Measurements from ENCODE around the gene RFX2. TPM values are rescaled to one million over a fixed set of nuclear protein-coding genes. Genes with fewer than 3 reads are reported as not detected.
A peak's percentile ranks its signal among the peaks of the same experiment; 100 is the strongest.

Gene RFX2
- total and polyA plus RNA-seq, 4 donors = 0.67 to 5.1 (median 2.8) TPM

DNA sequence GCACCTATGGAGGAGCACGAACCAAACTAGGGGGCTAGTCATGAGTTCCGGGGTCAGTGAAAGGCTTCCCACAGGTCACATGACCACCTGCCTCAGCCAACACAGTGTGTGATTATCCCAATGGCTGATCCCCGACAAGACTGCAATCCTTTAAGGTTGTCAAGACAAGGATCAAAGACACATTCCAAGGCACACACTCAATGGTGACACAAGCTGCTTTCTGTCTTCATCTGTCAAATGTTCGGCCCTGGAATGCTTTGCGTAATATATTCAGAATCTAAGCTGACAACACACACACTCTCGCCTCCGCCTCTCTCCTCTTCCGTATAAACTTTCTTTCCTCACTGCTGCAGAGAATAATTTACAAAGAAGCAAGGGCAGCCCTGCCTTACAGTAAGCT lies 144.1 kb downstream of the RFX2 start:
- TF ChIP-seq, protein P1, sequence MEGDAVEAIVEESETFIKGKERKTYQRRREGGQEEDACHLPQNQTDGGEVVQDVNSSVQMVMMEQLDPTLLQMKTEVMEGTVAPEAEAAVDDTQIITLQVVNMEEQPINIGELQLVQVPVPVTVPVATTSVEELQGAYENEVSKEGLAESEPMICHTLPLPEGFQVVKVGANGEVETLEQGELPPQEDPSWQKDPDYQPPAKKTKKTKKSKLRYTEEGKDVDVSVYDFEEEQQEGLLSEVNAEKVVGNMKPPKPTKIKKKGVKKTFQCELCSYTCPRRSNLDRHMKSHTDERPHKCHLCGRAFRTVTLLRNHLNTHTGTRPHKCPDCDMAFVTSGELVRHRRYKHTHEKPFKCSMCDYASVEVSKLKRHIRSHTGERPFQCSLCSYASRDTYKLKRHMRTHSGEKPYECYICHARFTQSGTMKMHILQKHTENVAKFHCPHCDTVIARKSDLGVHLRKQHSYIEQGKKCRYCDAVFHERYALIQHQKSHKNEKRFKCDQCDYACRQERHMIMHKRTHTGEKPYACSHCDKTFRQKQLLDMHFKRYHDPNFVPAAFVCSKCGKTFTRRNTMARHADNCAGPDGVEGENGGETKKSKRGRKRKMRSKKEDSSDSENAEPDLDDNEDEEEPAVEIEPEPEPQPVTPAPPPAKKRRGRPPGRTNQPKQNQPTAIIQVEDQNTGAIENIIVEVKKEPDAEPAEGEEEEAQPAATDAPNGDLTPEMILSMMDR (IDR thresholded peaks at IDR 0.05; ENCODE audit: low read depth, low read length, missing input control) = no peak
- TF ChIP-seq RAD21 (IDR thresholded peaks at IDR 0.05) = no peak
- TF ChIP-seq, protein P2, sequence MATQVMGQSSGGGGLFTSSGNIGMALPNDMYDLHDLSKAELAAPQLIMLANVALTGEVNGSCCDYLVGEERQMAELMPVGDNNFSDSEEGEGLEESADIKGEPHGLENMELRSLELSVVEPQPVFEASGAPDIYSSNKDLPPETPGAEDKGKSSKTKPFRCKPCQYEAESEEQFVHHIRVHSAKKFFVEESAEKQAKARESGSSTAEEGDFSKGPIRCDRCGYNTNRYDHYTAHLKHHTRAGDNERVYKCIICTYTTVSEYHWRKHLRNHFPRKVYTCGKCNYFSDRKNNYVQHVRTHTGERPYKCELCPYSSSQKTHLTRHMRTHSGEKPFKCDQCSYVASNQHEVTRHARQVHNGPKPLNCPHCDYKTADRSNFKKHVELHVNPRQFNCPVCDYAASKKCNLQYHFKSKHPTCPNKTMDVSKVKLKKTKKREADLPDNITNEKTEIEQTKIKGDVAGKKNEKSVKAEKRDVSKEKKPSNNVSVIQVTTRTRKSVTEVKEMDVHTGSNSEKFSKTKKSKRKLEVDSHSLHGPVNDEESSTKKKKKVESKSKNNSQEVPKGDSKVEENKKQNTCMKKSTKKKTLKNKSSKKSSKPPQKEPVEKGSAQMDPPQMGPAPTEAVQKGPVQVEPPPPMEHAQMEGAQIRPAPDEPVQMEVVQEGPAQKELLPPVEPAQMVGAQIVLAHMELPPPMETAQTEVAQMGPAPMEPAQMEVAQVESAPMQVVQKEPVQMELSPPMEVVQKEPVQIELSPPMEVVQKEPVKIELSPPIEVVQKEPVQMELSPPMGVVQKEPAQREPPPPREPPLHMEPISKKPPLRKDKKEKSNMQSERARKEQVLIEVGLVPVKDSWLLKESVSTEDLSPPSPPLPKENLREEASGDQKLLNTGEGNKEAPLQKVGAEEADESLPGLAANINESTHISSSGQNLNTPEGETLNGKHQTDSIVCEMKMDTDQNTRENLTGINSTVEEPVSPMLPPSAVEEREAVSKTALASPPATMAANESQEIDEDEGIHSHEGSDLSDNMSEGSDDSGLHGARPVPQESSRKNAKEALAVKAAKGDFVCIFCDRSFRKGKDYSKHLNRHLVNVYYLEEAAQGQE (IDR thresholded peaks at IDR 0.05) = no peak
- TF ChIP-seq NR2F2 (IDR thresholded peaks at IDR 0.05) = peak; percentile 13
- TF ChIP-seq, protein P3, sequence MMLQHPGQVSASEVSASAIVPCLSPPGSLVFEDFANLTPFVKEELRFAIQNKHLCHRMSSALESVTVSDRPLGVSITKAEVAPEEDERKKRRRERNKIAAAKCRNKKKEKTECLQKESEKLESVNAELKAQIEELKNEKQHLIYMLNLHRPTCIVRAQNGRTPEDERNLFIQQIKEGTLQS (IDR thresholded peaks at IDR 0.05) = no peak
- TF ChIP-seq HNF4G (IDR thresholded peaks at IDR 0.05) = no peak
- no peak for TF ChIP-seq YY1 (IDR thresholded peaks at IDR 0.05)

DNA sequence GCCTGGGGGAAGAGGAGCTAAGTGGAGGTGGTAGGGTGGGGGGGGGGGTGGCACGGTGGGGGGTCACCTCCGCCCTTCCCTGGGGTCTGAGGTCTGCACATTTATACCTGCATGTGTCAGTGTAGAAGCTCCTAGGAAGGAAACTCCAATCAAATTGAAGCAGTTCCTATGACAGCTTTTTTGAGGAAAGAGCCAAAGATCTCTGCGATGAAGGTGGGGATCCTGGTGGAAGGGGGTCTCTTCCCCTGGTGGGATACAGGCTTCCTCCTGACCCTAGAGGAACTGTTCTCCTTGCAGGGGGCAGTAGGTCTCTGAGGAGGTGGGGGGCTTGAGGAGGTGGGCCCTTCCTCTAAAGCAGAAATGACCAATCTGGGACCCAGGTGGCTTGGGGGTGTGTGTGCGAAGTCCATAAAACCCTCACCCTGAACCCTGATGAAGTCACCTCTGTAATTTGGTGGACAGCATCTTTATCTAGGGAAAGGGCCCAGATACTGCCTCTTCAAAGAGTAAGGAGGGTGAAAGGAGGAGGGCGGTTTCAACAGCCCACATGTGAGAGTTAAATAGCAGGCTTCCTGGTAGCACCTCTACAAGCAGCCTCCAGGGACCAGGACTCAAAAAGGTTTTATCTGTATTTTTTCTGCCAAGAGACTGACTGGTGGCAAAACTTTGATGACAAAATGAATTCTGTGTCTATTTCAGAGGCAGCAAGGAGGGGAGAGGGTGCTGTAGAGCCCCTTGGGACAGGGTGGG lies 145.3 kb downstream of the RFX2 start:
- DNase-seq (ENCODE audit: low spot score) = no peak
- WGBS = 94% methylated on average over 5 of the region's 5 CpGs
- Histone ChIP-seq H3K9ac (ENCODE audit: low read depth in 1 of 2, low read length in 2 of 2) (no peak overlapping the region), H3K36me3 (ENCODE audit: control insufficient read depth in 4 of 4, insufficient read depth in 3 of 4, low read depth in 1 of 4, low read length in 3 of 4) (no peaks in the 10 kb centered on the region), H3K4me1 (ENCODE audit: control insufficient read depth in 4 of 4, insufficient read depth in 4 of 4, low read length in 3 of 4) (peaks cover 19 to 44% (median 34%) of the 10 kb centered on the region in 4 donors), H3K27me3 (ENCODE audit: control insufficient read depth in 4 of 4, insufficient read depth in 4 of 4, low read length in 3 of 4) (no peaks in the 10 kb centered on the region), H3K4me3 (ENCODE audit: low read depth in 1 of 3, low read length in 3 of 3) (no peak overlapping the region), H3K27ac (ENCODE audit: low read depth in 1 of 2, low read length in 2 of 2) (no peak overlapping the region), H3K9me3 (ENCODE audit: control insufficient read depth in 4 of 4, low read length in 3 of 4) (no peaks in the 10 kb centered on the region)
- TF ChIP-seq YY1 (IDR thresholded peaks at IDR 0.05) (no peak), FOXA2 (IDR thresholded peaks at IDR 0.05) (no peak), RXRA (IDR thresholded peaks at IDR 0.05) (no peak), NR2F2 (IDR thresholded peaks at IDR 0.05) (no peak), RAD21 (IDR thresholded peaks at IDR 0.05) (no peak), HNF4A (conservative IDR thresholded peaks at IDR 0.05) (no peak)
- TF ChIP-seq, protein P2 (IDR thresholded peaks at IDR 0.05) = no peak

More for the DNA sequence above, 144.1 kb downstream of the RFX2 start:
- H3K9ac ChIP-seq (ENCODE audit: low read depth in 1 of 2, low read length in 2 of 2) = no peak overlapping the region
- peak overlapping the region in 1 of 2 donors; percentile 23 for H3K27ac ChIP-seq (ENCODE audit: low read depth in 1 of 2, low read length in 2 of 2)
- 72% methylated on average over 8 of the region's 8 CpGs for WGBS
- H3K4me1 ChIP-seq (ENCODE audit: control insufficient read depth in 4 of 4, insufficient read depth in 4 of 4, low read length in 3 of 4) = peaks cover 13 to 36% (median 29%) of the 10 kb centered on the region in 4 donors
- DNase-seq (ENCODE audit: low spot score) = no peak
- no peak overlapping the region for H3K4me3 ChIP-seq (ENCODE audit: low read depth in 1 of 3, low read length in 3 of 3)
- H3K9me3 ChIP-seq (ENCODE audit: control insufficient read depth in 4 of 4, low read length in 3 of 4) = no peaks in the 10 kb centered on the region
- no peaks in the 10 kb centered on the region for H3K36me3 ChIP-seq (ENCODE audit: control insufficient read depth in 4 of 4, insufficient read depth in 3 of 4, low read depth in 1 of 4, low read length in 3 of 4)
- no peaks in the 10 kb centered on the region for H3K27me3 ChIP-seq (ENCODE audit: control insufficient read depth in 4 of 4, insufficient read depth in 4 of 4, low read length in 3 of 4)
